ENCODE measurements around the gene GPR50.

Gene GPR50

GRCh38 chrX:151176231-151176750 lies at the start of gene GPR50:
GPR50 (plus strand) TSS chrX:151176584; CDS start chrX:151176722, 138 bp downstream.
- no peak for DNase-seq

DNA sequence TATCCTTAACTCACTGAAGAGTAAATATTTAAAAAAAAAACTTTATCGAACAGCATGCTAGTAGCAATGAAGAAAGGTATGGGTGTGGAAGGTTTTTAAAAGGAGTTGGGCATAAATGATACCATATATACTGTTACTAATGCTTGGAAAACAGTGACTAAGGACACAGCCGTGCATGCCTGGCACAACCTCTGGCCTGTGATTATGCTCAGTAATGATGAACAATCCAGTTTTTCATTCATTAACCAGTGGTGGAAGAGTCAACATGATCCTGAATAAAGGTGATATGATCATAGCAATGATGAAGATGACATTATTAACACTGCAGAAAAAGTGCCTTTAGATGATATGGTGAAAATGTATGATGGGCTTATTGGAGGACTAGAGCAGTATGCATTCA lies 43.9 kb upstream of the GPR50 start:
- DNase-seq = no peak

GRCh38 chrX:151151665-151152267 lies 24.6 kb upstream of the GPR50 start:
- DNase-seq = peak; percentile 41

GRCh38 chrX:151153086-151153485 lies 23.3 kb upstream of the GPR50 start:
- peak; percentile 19 for DNase-seq

DNA sequence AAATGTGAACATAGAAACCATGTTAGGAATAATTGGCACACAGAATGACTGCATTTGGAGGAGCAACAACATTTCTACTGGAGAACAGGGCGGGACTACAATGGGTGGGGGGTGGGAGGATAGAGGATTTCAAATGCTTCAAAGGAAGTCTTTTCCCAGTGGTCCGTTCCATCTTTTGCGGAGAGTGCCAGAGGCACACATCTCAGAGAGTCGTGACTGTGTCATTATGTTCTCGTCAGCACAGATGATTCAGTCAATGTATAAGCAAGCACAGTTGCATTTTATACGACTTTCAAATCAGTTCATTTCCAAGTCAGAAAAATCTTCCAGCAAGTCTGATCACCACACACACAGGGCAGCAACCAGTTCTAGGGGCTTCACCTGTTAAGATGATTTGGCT lies 22.7 kb upstream of the GPR50 start:
- DNase-seq = no peak

DNA sequence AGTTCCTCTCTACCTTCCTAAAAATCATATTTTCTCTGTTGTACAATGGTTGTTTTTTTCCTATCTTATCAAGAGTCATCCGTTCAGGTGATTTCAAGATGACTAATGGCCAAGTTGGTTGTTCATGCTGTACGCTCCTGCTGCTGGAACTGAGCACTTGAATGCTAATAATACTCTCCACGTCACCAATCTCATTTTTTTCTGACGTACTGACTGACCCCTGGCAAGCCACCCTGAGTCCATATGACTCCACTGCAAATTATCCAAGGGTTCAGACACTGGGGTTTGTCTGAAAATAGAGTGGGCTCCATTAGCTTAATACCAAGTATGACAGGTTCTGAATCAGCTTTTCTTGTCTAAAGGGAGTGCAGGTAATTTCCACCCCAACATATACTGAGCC lies 21.1 kb upstream of the GPR50 start:
- DNase-seq = no peak

DNA sequence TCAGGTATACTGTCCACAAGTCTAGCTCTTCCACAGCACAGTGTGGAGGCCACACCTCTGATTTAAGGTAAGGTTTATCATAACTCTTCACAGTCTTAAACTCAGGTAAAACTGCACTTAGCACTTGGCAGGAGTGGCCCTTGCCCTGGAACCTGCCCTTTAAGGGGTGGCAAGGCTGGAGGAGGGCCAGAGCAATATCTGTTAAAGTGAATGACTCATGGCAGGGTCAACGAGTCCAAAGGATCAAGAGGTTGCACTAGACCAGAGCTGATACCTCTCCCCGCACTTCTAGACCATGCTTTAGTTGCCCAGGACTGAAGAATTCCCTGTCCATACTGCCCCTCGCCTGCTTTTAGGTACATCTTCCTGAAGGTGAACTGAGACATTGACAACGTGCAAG lies 14.7 kb upstream of the GPR50 start:
- no peak for DNase-seq

DNA sequence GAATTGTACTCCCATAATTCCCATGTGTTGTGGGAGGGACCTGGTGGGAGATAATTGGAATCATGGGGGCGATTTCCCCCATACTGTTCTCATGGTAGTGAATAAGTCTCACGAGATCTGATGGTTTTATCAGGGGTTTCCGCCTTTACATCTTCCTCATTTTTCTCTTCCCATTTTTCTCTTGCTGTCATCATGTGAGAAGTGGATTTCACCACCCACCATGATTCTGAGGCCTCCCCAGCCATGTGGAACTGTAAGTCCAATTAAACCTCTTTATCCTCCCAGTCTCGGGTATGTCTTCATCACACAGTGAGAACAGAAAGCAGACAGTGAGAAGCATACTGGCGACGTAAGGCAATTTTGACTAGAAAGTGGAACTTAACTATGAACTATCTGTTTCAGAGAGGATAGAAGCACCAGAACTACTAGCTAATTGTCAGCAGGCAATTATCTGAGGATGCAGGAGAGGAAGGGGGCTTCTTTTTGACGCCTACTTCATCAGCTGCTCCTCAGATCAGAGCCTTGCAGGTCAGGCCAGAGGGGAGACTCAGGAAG lies 8.5 kb upstream of the GPR50 start:
- no peak for DNase-seq

GRCh38 chrX:151169783-151170182 lies 6.6 kb upstream of the GPR50 start:
- DNase-seq = no peak

- DNase-seq = no peak
Observed at GRCh38 chrX:151174581-151175282, 1.7 kb upstream of the GPR50 start.

- DNase-seq = no peak
Observed at GRCh38 chrX:151175283-151176062, 911 bp upstream of the GPR50 start.

DNA sequence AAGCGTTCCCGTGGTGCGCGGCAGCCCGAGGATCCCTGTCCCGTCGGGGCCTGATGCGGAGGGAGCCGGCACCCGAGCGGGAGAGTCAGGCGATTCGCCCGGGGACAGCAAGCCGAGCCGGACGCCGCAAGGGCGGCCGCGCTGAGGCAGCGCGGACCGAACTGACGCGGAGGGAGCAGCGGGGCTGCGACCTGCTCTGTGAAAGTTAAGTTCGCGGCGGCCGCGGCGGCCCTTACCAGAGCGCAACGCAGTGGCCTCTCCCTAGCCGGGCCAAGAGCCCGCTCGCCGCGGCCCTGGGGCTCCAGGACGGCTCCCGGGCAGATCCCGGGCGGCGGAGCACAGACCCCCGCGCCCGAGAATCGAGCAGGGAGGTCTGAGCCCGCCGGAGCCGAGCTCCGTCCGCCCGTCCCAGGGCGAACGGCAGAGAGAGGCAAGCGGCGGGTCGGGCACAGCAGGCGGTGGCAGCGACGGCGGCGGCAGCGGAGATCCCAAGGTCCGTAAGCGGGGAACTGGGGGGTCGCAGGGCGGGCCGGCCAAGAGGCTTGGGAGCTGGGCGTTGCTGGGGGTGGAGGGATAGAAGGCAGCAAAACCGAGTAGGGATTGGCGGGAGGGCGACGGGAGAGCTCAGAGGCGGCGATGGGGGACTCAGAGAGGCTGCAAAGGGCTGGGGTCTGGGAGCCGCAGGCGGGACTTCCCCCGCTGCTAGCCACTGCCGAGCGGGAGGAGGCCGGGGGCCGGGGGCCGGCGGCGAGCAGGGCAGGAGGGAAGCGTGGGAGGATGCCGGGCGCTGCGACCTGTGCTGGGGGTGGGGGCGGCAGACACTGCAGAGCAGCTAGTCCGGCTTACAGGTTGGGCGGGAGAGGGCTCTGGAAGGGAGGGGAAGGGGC lies 1.0 kb downstream of the GPR50 start:
- DNase-seq = no peak

DNA sequence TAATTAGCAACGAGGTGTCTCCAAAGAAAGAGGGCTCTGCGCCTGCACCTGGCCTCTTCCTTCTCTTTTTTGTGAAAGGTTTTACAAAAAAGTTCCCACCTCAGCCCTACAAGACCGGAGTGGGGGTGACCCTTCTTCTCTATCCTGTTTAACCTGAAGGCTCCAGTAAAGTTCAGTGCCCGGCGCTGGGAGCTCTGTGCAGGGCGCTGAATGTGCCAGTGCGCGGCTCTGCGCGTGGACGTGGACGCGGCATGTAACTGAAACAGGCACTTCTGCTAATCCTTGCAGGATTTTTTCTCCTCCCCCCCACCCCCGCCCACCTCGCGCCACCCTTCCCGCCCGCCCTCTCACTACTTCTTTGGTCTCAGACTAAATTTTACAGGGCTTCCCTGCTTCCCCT lies 2.4 kb downstream of the GPR50 start:
- DNase-seq = no peak

- no peak for DNase-seq
Observed at GRCh38 chrX:151180400-151180799, 4.0 kb downstream of the GPR50 start.

DNA sequence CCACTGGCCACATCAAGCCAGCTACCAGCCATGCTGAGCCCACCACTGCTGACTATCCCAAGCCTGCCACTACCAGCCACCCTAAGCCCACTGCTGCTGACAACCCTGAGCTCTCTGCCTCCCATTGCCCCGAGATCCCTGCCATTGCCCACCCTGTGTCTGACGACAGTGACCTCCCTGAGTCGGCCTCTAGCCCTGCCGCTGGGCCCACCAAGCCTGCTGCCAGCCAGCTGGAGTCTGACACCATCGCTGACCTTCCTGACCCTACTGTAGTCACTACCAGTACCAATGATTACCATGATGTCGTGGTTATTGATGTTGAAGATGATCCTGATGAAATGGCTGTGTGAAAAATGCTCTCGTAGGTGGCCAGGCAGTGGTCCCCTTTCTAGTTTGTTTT lies 4.7 kb downstream of the GPR50 start:
- no peak for DNase-seq

- DNase-seq = no peak
Observed at GRCh38 chrX:151183233-151183753, 6.9 kb downstream of the GPR50 start.

DNA sequence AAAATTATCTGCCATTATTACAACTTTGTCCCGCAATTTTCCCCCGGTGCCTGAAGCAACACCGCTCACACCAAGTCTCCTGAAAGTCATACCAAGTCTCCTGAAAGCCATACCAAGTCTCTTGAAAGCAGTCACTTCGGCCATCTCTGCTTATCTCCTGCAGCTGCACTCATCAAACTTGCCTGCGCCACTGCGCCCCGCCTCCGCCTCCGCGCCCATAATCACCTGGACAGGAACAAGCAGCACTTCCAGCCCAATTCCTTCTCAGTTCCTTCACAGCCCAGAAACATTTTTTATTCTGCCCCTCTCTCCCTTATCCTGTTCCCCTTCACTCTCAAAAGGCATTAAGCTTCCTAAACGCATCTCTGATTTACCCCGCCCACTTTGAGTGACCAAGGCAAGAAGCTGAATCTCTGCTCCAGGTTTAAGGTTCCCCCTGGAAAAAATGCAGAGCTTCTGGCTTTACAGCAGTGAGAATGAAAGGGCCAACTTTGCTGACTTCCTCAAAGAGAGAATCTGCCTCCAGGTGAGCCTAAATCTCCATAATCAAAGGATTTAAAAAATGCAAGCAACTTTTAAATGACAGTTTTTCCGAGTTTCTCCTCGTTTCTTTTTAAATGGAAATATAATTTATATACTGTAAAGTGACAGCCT lies 7.7 kb downstream of the GPR50 start:
- DNase-seq = no peak

DNA sequence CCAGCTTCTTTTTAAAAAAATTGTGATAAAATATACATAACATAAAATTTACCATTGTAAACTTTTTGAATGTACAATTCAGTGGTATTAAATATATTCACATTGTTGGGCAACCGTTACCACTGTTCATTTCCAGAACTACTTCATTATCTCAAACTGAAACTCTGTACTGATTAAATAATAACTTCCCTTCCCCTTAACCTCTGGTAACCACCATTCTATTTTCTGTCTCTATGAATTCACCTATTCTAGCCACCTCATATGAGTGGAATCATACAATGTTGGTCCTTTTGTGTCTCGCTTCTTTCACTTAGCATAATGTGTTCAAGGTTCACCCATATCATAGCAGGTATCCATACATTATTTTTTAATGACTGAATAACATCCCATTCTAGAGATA lies 8.3 kb downstream of the GPR50 start:
- DNase-seq = no peak

GRCh38 chrX:151206871-151207270 lies 30.5 kb downstream of the GPR50 start:
- no peak for DNase-seq

DNA sequence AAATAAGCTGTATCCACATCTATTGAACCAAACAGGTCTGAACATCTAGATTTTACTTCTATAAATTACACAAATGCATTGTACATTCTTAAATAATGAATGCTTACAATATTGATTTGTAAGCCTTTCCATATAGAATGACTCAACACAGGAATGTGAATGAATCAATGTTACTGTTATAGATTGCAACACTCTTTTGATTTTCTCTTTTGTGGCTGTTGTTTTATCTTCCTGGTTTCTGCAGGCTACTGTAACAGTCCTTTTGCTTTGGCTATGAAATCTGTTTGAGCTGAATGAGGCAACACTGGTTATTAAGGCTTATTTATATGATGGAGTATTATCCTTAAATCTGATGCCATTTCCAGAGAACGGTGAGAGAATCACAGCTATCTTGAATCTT lies 49.5 kb downstream of the GPR50 start:
- no peak for DNase-seq

DNA sequence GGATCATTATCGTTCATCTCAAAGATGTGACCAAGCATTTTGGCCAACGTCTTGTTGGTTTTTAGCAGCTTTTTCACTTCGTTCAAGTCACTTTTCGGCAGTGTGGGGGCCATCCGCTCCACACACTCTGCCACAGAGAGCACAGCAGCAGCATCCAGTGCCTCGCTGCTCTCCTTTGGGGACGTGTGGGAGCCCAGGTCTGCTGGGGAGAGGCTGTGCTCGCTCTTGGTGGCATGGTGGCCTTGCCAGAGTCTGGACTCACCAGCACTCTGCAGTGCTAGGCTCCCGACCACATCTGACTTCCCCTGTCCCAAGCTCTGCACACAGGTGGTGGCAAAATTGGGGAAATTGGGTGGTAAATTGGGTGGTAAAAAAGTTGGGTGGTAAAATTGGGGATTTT lies 50.6 kb downstream of the GPR50 start:
- DNase-seq = no peak

DNA sequence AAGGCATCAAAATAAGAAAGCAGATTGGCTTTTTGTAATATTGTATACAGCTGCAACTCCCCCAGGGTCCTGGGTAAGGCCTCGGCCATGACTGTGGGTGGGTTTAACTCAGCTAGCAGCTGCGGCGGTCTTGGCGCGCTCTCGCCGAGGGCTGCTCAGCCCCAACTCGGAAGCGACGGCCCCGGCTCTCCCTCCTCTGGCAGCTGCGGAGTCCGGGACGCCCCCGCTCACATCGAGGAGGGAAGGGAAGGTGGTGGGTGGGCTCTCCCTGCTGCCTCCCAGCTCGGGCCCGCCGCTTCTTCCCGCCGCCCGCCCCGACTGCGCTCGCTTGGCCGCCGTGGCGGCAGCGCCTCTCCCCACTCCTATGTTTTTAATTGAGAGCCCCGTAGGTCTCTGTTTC lies 51.2 kb downstream of the GPR50 start:
- DNase-seq = no peak

Data from HCEC 1CT (cell line).